22Rv1 (cell line): Measurements from ENCODE around the gene GVQW3.

Source experiments
- CTCF ChIP-seq: fragments of 450-650 bp; IDR thresholded peaks from 2 replicates; pipeline ENCODE4 v1.5.1; 2017; ENCODE audit warnings: mild to moderate bottlenecking
- ZFX ChIP-seq: fragments of 450-650 bp; IDR thresholded peaks from 2 replicates; pipeline ENCODE4 v1.6.1; 2017; ENCODE audit warnings: antibody characterized with exemption, borderline replicate concordance

GRCh38 chr11:76394411-76394810 lies 13.3 kb downstream of the GVQW3 start:
- TF ChIP-seq CTCF, result no peak
- TF ChIP-seq ZFX, result no peak
